Brain microvascular endothelial cell (primary cell): ENCODE data around the gene FCRL1.

ENCODE experiments used
- DNase-seq: peaks from one replicate; pipeline ENCODE4 v3.0.0-alpha.2; 2020
- H3K27ac ChIP-seq: fragments of 250-450 bp; sonication (Bioruptor Pico); 2 replicates; pipeline ENCODE4 v1.5.1; 2020; ENCODE audit warnings: mild to moderate bottlenecking, moderate library complexity
- H3K27me3 ChIP-seq: fragments of 250-450 bp; sonication (Bioruptor Pico); replicated peaks from 2 replicates; pipeline ENCODE4 v1.5.1; 2020; ENCODE audit warnings: mild to moderate bottlenecking
- H3K36me3 ChIP-seq: fragments of 250-450 bp; sonication (Bioruptor Pico); replicated peaks from 2 replicates; pipeline ENCODE4 v1.5.1; 2020; ENCODE audit warnings: mild to moderate bottlenecking
- H3K4me3 ChIP-seq: 2 replicates; pipeline ENCODE4 v1.5.1; 2011; ENCODE audit warnings: low read depth, mild to moderate bottlenecking, control low read depth, low read length, moderate library complexity
- in situ Hi-C: cut with HindIII; loops from 2 replicates; pipeline ENCODE4 v1.10.0; 2017; ENCODE audit warnings: low sequenced_read_pairs, low pct_ligation_motif_present
- TF ChIP-seq, protein P1 (sequence below): IDR thresholded peaks from 2 replicates; pipeline ENCODE4 v1.5.1; 2011; ENCODE audit warnings: low read depth, mild to moderate bottlenecking, moderate library complexity, low read length, control low read depth, inconsistent platforms; ENCODE audit errors: missing control alignments

The FCRL1 gene

DNA sequence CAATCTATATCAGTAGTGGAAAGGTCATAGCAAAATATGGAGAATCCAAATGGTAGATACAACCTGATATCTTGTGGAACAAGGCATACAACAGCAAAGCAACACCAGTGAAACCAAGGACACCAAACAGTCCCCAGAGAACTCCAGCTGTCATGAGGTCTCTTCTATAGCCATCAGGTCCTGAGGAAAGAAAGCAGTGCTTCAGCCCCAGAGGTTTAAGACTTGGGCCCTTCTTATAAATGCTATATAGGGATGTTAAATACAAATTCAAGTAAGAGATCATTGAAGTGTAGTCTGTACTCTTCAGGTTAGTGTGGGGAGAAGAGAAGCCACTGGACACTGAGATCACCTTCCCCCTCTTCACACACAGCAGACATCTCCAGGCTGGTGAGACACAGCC is 53.1 kb downstream of the FCRL1 start:
- H3K36me3 ChIP-seq = no peaks in the 10 kb centered on the region
- H3K4me3 ChIP-seq = no peak overlapping the region
- DNase-seq = no peak
- in situ Hi-C loops = no loop called here
- H3K27ac ChIP-seq = no peak overlapping the region
- TF ChIP-seq, protein P1, sequence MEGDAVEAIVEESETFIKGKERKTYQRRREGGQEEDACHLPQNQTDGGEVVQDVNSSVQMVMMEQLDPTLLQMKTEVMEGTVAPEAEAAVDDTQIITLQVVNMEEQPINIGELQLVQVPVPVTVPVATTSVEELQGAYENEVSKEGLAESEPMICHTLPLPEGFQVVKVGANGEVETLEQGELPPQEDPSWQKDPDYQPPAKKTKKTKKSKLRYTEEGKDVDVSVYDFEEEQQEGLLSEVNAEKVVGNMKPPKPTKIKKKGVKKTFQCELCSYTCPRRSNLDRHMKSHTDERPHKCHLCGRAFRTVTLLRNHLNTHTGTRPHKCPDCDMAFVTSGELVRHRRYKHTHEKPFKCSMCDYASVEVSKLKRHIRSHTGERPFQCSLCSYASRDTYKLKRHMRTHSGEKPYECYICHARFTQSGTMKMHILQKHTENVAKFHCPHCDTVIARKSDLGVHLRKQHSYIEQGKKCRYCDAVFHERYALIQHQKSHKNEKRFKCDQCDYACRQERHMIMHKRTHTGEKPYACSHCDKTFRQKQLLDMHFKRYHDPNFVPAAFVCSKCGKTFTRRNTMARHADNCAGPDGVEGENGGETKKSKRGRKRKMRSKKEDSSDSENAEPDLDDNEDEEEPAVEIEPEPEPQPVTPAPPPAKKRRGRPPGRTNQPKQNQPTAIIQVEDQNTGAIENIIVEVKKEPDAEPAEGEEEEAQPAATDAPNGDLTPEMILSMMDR = no peak
- H3K27me3 ChIP-seq = no peaks in the 10 kb centered on the region

- no peak for DNase-seq
- in situ Hi-C loops = no loop called here
Observed at GRCh38 chr1:157758018-157758417, 61.9 kb downstream of the FCRL1 start.

GRCh38 chr1:157753611-157754010 is 66.3 kb downstream of the FCRL1 start:
- in situ Hi-C loops = no loop called here
- Histone ChIP-seq H3K4me3 (no peak overlapping the region), H3K36me3 (no peaks in the 10 kb centered on the region), H3K27ac (no peak overlapping the region), H3K27me3 (no peaks in the 10 kb centered on the region)
- TF ChIP-seq, protein P1 = no peak
- no peak for DNase-seq

More at GRCh38 chr1:157758018-157758417, 61.9 kb downstream of the FCRL1 start:
- TF ChIP-seq, protein P1 = no peak
- Histone ChIP-seq H3K27ac (no peak overlapping the region), H3K36me3 (no peaks in the 10 kb centered on the region), H3K4me3 (no peak overlapping the region), H3K27me3 (no peaks in the 10 kb centered on the region)

DNA sequence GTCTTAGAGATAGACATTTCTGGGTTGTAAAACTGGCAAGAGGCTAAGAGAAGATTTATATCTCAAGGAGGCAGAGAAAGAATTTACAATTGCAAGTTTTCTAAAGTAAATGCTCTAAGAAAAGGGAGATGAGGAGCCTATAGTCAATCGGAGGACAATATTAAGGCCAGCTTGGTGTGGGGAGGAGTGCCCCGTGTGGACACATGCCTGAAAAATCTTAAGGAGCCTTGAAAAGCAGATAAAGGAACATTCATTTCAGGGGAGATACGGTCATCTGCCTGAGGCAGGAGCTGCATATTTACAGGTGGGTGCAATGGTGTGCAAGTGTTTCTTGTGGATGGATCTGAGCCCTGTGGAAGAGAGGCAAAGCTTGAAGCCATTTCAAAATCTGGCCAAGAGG is 68.6 kb downstream of the FCRL1 start:
- TF ChIP-seq, protein P1 = no peak
- Histone ChIP-seq H3K36me3 (no peaks in the 10 kb centered on the region), H3K4me3 (no peak overlapping the region), H3K27ac (no peak overlapping the region), H3K27me3 (no peaks in the 10 kb centered on the region)
- in situ Hi-C loops = no loop called here
- no peak for DNase-seq

GRCh38 chr1:157748262-157748817 is 71.6 kb downstream of the FCRL1 start:
- Histone ChIP-seq H3K4me3 (no peak overlapping the region), H3K27ac (no peak overlapping the region), H3K27me3 (no peaks in the 10 kb centered on the region), H3K36me3 (no peaks in the 10 kb centered on the region)
- no peak for DNase-seq
- TF ChIP-seq, protein P1 = no peak
- in situ Hi-C loops = no loop called here
